HEK293 (cell line): ENCODE data around the gene THUMPD2.

Experiments used
- CTCF ChIP-seq: fragments of 450-650 bp; formaldehyde crosslinking; IDR thresholded peaks from 2 replicates; pipeline ENCODE4 v1.5.1; 2016; ENCODE audit warnings: missing biosample characterization, missing genetic modification characterization
- PRDM10 ChIP-seq: fragments of 450-650 bp; formaldehyde crosslinking; IDR thresholded peaks from 2 replicates; pipeline ENCODE4 v1.5.1; 2016; ENCODE audit warnings: missing biosample characterization, missing genetic modification characterization
- SCRT1 ChIP-seq: fragments of 450-650 bp; formaldehyde crosslinking; IDR thresholded peaks from 2 replicates; pipeline ENCODE4 v1.5.1; 2016; ENCODE audit warnings: missing biosample characterization, missing genetic modification characterization, borderline replicate concordance
- SETDB1 ChIP-seq: IDR thresholded peaks from one replicate; pipeline ENCODE4 v1.6.1; 2017; ENCODE audit warnings: mild to moderate bottlenecking, low read length, moderate library complexity, mixed read lengths; ENCODE audit not compliant: insufficient read length
- ZBTB49 ChIP-seq: fragments of 450-650 bp; formaldehyde crosslinking; IDR thresholded peaks from 2 replicates; pipeline ENCODE4 v1.5.1; 2016; ENCODE audit warnings: missing biosample characterization, missing genetic modification characterization, low read depth
- ZNF133 ChIP-seq: fragments of 450-650 bp; formaldehyde crosslinking; IDR thresholded peaks from 2 replicates; pipeline ENCODE4 v1.5.1; 2016; ENCODE audit warnings: missing biosample characterization, missing genetic modification characterization
- ZNF175 ChIP-seq: fragments of 450-650 bp; formaldehyde crosslinking; IDR thresholded peaks from 2 replicates; pipeline ENCODE4 v1.5.1; 2016; ENCODE audit warnings: missing biosample characterization, missing genetic modification characterization
- ZNF223 ChIP-seq: fragments of 450-650 bp; formaldehyde crosslinking; IDR thresholded peaks from 2 replicates; pipeline ENCODE4 v1.5.1; 2016; ENCODE audit warnings: missing biosample characterization, missing genetic modification characterization
- ZNF274 ChIP-seq, 2 experiments: fragments of 200-500 bp in 1 of 2; fragments of 450-650 bp in 1 of 2; sonication (Bioruptor generic) in 1 of 2; formaldehyde crosslinking in 1 of 2; IDR thresholded peaks; 2 replicates each; pipeline versions ENCODE4 v1.5.1 to v1.6.1; 2014 to 2016; ENCODE audit warnings: borderline replicate concordance in 1 of 2, inconsistent platforms in 1 of 2, low read length in 1 of 2, missing biosample characterization in 1 of 2, missing genetic modification characterization in 1 of 2
- ZNF280D ChIP-seq: fragments of 450-650 bp; formaldehyde crosslinking; IDR thresholded peaks from 2 replicates; pipeline ENCODE4 v1.5.1; 2016; ENCODE audit warnings: missing biosample characterization, missing genetic modification characterization
- ZNF423 ChIP-seq: fragments of 450-650 bp; formaldehyde crosslinking; IDR thresholded peaks from 2 replicates; pipeline ENCODE4 v1.5.1; 2016; ENCODE audit warnings: missing biosample characterization, missing genetic modification characterization
- ZNF768 ChIP-seq: fragments of 450-650 bp; formaldehyde crosslinking; IDR thresholded peaks from 2 replicates; pipeline ENCODE4 v1.5.1; 2018; ENCODE audit warnings: missing biosample characterization, mild to moderate bottlenecking, missing genetic modification characterization
- ZNF830 ChIP-seq: fragments of 450-650 bp; IDR thresholded peaks from 2 replicates; pipeline ENCODE4 v1.5.0; 2018; ENCODE audit warnings: missing biosample characterization, missing genetic modification characterization, low read depth, mild to moderate bottlenecking, moderate library complexity

GRCh38 chr2:39796134-39796533 lies 17.1 kb upstream of the THUMPD2 start:
- no peak for TF ChIP-seq ZNF133 (tag by site-specific recombination)
- TF ChIP-seq ZNF175 (tag by site-specific recombination) = no peak
- no peak for TF ChIP-seq ZNF423 (tag by site-specific recombination)
- TF ChIP-seq CTCF = no peak
- no peak for TF ChIP-seq PRDM10 (tag by site-specific recombination)
- TF ChIP-seq ZBTB49 = no peak
- TF ChIP-seq ZNF274 (IDR thresholded peaks at IDR 0.05; ENCODE audit: low read length) = no peak
- TF ChIP-seq ZNF274 (tag by site-specific recombination; IDR thresholded peaks at IDR 0.05; ENCODE audit: borderline replicate concordance) = no peak
- TF ChIP-seq ZNF830 (tag by site-specific recombination) = no peak
- TF ChIP-seq SETDB1 = no peak
- no peak for TF ChIP-seq ZNF768 (tag by site-specific recombination)
- no peak for TF ChIP-seq ZNF223 (tag by site-specific recombination)
- TF ChIP-seq SCRT1 (tag by site-specific recombination) = no peak
- no peak for TF ChIP-seq ZNF280D (tag by site-specific recombination)
